NCI-H748 treated with DMSO at 0.1 percent for 48 hours (cell line): ENCODE measurements around the gene TMEM259.
A peak's percentile ranks its signal among the peaks of the same experiment; 100 is the strongest.

ENCODE experiments used
- DNase-seq: peaks from one replicate; lab custom pipeline; 2025; lab: John Stamatoyannopoulos, UW

TMEM259 gene

DNA sequence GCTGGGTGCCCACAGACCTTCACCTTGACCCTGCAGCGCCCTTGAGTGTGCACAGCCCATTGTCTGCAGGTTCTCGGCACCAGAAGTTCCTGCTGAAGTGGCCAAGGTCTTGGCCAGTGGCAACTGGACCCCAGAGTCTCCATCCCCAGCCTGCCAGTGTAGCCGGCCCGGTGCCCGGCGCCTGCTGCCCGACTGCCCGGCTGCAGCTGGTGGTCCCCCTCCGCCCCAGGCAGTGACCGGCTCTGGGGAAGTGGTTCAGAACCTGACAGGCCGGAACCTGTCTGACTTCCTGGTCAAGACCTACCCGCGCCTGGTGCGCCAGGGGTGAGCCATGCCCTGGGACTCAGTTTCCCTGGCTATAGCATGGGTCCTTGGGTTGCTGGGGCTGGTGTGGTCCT, 34.1 kb upstream of the TMEM259 start:
- DNase-seq, result no peak

- DNase-seq, result no peak
Measured at GRCh38 chr19:1054102-1055027, 33.4 kb upstream of the TMEM259 start.

- no peak for DNase-seq
Measured at GRCh38 chr19:1053176-1054101, 32.5 kb upstream of the TMEM259 start.

- no peak for DNase-seq
Measured at GRCh38 chr19:1052349-1052975, 31.5 kb upstream of the TMEM259 start.

DNA sequence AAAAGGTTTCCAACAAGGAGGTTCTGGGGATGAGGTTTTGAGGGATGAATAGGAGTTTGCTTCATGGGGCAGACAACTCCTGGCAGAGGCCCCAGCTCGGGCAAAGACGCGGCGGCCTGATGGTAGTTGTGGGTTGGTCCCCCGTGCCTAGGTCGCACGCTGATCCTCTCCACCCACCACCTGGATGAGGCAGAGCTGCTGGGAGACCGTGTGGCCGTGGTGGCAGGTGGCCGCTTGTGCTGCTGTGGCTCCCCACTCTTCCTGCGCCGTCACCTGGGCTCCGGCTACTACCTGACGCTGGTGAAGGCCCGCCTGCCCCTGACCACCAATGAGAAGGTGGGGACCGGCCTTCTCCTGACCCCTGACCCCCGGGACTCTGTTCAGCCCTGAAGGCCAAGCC, 30.9 kb upstream of the TMEM259 start:
- DNase-seq, result no peak

- no peak for DNase-seq
Measured at GRCh38 chr19:1050989-1051788, 30.3 kb upstream of the TMEM259 start.

GRCh38 chr19:1049800-1050199, 28.9 kb upstream of the TMEM259 start:
- DNase-seq, result no peak

DNA sequence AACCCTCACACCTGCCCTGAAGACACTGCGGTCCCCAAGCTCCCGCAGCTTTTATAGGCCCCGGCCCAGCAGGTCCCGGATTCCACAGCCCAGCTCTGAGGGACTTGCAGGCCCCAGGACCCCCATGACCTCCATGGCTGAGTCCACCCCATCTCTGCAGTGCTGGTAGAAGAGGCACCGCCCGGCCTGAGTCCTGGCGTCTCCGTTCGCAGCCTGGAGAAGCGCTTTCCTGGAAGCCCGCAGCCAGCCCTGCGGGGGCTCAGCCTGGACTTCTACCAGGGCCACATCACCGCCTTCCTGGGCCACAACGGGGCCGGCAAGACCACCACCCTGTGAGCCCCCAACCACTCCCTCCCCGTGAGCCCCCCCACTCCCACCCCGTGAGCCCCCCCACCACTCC, 28.2 kb upstream of the TMEM259 start:
- DNase-seq, result no peak

DNA sequence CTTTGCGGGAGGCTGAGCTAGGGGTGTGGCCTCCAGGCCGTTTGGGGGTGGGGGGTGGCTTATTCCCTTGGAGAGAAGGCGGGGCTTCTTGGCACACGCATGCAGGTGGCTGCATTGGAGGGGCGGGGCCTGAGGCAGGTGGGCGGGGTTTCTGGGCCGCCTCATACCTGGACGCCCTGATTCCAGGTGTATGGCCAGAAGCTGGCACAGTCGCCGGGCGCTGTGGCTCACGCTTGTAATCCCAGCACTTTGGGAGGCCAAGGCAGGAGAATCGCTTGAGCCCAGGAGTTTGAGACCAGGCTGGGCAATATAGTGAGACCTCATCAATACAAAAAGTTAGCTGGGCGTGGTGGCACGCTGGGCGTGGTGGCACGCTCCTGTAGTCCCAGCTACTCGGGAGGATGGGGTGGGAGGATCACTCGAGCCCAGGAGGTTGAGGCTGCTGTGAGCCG, 26.8 kb upstream of the TMEM259 start:
- DNase-seq, result no peak

- no peak for DNase-seq
Measured at GRCh38 chr19:1046836-1047695, 26.1 kb upstream of the TMEM259 start.

GRCh38 chr19:1046117-1046626, 25.2 kb upstream of the TMEM259 start:
- DNase-seq, result no peak

DNA sequence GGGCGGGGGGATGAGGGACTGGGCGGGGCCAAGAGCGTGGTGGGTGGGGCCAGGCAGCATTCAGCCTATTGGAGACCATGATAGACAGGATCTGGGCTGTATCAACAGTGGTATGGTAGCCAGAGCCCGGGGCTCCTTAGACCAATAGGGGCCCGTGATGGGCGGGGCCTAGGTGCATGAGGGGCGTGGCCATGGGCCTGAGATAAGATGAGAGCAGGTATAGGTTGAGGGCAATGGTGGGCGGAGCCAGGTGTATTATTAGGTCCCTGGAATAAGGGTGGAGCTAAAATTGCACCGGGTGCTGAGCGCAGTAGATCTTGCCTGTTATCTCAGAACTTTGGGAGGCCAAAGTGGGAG, 24.3 kb upstream of the TMEM259 start:
- no peak for DNase-seq

DNA sequence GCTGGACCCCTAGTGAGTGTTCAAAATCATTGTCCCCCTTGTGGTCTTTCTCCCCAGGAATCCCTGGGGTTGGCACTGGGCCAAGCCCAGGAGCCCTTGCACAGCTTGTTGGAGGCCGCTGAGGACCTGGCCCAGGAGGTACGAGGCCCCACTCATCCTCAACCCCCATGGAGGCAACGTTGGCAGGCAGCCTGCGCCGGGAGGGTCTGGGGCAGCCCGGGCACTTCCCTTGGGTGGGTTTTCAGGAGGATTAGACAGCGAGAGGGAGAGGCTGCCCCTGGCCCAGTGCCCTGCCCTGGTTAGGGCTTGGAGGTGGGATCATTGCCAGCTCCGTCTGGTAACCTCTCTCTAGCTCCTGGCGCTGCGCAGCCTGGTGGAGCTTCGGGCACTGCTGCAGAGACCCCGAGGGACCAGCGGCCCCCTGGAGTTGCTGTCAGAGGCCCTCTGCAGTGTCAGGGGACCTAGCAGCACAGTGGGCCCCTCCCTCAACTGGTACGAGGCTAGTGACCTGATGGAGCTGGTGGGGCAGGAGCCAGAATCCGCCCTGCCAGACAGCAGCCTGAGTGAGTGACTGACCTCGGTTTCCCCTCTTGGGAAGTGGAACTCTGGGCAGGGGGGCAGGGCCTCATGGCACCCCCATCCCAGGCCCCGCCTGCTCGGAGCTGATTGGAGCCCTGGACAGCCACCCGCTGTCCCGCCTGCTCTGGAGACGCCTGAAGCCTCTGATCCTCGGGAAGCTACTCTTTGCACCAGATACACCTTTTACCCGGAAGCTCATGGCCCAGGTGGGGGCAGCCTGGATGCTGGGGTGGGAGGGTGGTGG, 22.0 kb upstream of the TMEM259 start:
- DNase-seq, result no peak

- no peak for DNase-seq
Measured at GRCh38 chr19:1041835-1042685, 21.1 kb upstream of the TMEM259 start.

- no peak for DNase-seq
Measured at GRCh38 chr19:1041272-1041834, 20.4 kb upstream of the TMEM259 start.

DNA sequence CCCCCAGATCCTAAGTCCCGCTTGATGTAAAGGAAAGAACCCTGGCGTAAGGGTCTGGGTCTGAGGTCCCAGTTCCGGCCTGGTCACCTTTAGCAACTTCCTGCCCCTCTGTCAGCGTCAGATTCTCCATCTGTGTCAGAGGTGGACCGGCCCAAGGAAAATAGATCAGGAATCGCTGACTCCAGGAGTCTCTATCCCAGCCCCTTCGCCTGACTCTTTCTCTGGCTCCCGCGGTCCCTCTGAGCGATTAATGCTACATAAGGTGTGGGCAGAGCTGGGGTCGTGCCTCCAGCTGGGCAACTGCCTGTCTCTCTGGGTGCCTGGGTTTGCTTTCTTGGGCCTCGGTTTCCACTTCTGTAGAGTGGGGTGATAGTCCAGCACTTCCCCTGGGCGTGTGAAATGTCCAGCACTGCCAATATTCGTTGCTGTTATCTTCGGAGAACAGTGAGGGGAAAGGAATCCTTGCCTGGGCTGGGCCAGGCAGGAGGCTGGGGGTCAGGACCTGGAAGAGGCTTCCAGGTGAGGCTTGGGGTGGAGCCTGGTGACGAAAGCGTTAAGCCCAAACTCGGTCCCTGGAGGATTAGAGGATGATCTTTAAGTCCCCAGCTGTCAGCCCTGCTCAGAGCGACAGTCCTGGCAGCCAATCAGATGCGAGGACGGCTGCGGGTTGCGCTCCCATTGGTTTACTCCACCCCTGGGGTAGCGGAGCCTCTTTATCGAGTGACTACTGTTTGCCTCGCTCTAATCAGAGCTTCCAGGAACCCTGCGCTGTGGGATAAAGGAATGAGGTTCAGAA, 19.8 kb upstream of the TMEM259 start:
- DNase-seq, result peak; percentile 70
